ENCODE measurements around the gene FKBP3.

FKBP3 gene

GRCh38 chr14:45135659-45136395 is 1.5 kb upstream of the FKBP3 start, which contains the start of gene FANCM:
Gene FANCM (plus strand): TSS chr14:45135930. CDS start chr14:45136032, 102 bp downstream.
- peak within 1 kb of the TSS; percentile 74 for H3K4me3 ChIP-seq (replicated peaks; ENCODE audit: low read depth, low read length)
- TF ChIP-seq, protein P1, sequence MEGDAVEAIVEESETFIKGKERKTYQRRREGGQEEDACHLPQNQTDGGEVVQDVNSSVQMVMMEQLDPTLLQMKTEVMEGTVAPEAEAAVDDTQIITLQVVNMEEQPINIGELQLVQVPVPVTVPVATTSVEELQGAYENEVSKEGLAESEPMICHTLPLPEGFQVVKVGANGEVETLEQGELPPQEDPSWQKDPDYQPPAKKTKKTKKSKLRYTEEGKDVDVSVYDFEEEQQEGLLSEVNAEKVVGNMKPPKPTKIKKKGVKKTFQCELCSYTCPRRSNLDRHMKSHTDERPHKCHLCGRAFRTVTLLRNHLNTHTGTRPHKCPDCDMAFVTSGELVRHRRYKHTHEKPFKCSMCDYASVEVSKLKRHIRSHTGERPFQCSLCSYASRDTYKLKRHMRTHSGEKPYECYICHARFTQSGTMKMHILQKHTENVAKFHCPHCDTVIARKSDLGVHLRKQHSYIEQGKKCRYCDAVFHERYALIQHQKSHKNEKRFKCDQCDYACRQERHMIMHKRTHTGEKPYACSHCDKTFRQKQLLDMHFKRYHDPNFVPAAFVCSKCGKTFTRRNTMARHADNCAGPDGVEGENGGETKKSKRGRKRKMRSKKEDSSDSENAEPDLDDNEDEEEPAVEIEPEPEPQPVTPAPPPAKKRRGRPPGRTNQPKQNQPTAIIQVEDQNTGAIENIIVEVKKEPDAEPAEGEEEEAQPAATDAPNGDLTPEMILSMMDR (IDR thresholded peaks at IDR 0.05; ENCODE audit: low read depth, low read length, missing control alignments) = no peak
- DNase-seq (ENCODE audit: extremely low read depth, low read depth) = peak; percentile 98

DNA sequence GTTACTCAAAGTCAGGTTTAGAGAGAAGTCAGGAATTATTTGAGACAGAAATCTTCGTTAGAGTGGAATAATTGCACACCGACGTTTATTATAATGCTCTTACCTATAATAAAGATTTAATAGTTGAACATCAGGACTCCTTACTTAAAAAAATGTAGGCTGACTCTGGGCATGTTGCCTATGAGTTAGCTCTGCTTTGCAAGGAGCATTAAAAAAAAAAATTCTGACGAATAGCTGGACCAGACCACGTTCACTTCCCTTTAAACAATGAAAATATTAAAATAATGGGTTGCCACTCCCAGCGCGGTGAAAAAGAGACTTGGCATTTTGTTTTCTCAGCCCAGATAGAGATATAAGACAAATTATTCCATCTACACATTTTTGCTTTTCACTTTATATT is 875 bp upstream of the FKBP3 start:
- peak overlapping the region; percentile 74 for H3K4me3 ChIP-seq (replicated peaks; ENCODE audit: low read depth, low read length)
- TF ChIP-seq, protein P1 (IDR thresholded peaks at IDR 0.05; ENCODE audit: low read depth, low read length, missing control alignments) = no peak
- DNase-seq (ENCODE audit: extremely low read depth, low read depth) = no peak

GRCh38 chr14:45133683-45134050 is 614 bp downstream of the FKBP3 start:
- DNase-seq (ENCODE audit: extremely low read depth, low read depth) = no peak
- TF ChIP-seq, protein P1 (IDR thresholded peaks at IDR 0.05; ENCODE audit: low read depth, low read length, missing control alignments) = no peak
- H3K4me3 ChIP-seq (replicated peaks; ENCODE audit: low read depth, low read length) = peak overlapping the region; percentile 74

DNA sequence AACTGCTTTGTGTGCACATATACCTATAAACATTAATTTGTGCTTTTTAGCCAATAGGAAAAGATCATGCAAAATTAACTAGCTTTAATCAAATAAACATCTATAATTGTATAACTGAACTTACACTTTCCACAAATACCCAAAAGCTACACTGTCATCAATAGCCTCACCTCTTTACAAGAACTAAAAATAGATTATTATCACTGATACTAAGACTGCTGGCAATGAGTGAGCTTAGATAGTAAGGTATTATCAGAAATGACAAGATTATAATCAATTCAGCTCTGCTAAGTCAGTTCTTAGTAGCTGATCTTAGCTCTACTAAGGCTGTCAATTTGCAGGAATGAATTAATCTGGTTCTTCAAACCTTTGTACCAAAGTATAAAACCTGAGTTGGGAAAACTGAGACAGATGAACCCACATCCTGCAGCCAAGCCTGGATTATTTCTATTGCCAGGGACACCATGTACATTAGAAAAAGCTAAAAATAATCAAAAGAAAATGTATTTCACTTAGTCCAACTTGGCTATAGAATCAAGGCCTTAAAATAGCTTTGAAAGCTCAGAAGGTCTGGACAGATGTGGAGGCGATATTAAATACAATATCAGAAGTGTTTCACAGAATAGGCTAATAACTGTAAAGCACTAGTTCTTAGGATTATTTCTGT is 5.2 kb downstream of the FKBP3 start:
- TF ChIP-seq, protein P1 (IDR thresholded peaks at IDR 0.05; ENCODE audit: low read depth, low read length, missing control alignments) = no peak
- no peak overlapping the region for H3K4me3 ChIP-seq (replicated peaks; ENCODE audit: low read depth, low read length)
- DNase-seq (ENCODE audit: extremely low read depth, low read depth) = no peak

GRCh38 chr14:45125754-45126153 is 8.5 kb downstream of the FKBP3 start:
- H3K4me3 ChIP-seq (replicated peaks; ENCODE audit: low read depth, low read length) = no peak overlapping the region
- TF ChIP-seq, protein P1 (IDR thresholded peaks at IDR 0.05; ENCODE audit: low read depth, low read length, missing control alignments) = no peak
- DNase-seq (ENCODE audit: extremely low read depth, low read depth) = no peak

DNA sequence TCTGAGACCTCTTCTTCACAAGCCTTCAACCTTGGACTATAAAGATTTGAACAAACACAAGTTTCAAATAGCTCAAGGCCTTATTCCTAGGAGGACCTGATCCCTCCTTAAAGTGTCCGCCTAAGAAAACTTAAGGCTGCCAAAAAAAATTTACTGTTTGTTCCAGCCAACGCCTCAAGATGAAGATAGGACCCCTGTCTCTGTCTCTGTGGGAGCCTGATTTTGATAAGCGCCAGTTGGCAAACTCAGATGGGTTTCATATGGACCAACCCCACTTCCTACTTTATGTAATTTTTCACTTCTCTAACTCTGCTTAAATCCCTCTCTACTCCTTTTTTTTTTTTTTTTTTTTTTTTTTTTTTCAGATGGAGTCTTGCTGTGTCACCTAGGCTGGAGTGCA is 11.0 kb downstream of the FKBP3 start:
- TF ChIP-seq, protein P1 (IDR thresholded peaks at IDR 0.05; ENCODE audit: low read depth, low read length, missing control alignments) = no peak
- H3K4me3 ChIP-seq (replicated peaks; ENCODE audit: low read depth, low read length) = no peak overlapping the region
- DNase-seq (ENCODE audit: extremely low read depth, low read depth) = no peak
